Measurements from ENCODE around the gene SYT14. TPM values are rescaled to one million over a fixed set of nuclear protein-coding genes. Genes with fewer than 3 reads are reported as not detected.
"Not testable (repeated sequence)": the region's sequence is repeated elsewhere in the genome, so short reads cannot be mapped to it uniquely, and the experiment has no call there.

SYT14 gene
- total RNA-seq, 2 donors from 2014 or later = not detected

DNA sequence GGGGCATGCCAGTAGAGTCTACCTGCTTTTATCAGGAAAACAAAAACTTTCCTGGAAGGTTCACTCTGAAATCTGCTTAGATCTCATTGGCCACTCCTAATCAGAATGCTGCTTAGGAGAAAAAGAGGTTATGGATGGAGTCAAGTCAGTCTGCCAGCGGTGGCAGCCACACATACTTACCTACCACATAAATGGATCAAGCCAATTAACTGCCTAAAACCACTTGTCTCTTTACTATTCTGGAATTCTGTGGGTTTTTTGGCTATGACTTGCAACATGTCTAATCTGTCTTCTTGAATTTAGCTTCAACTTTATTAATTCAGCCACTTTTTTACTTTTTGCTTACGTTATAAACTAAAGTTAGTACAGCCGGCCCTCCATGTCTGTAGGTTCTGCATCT lies 154.3 kb downstream of the SYT14 start:
- TF ChIP-seq, protein P1, sequence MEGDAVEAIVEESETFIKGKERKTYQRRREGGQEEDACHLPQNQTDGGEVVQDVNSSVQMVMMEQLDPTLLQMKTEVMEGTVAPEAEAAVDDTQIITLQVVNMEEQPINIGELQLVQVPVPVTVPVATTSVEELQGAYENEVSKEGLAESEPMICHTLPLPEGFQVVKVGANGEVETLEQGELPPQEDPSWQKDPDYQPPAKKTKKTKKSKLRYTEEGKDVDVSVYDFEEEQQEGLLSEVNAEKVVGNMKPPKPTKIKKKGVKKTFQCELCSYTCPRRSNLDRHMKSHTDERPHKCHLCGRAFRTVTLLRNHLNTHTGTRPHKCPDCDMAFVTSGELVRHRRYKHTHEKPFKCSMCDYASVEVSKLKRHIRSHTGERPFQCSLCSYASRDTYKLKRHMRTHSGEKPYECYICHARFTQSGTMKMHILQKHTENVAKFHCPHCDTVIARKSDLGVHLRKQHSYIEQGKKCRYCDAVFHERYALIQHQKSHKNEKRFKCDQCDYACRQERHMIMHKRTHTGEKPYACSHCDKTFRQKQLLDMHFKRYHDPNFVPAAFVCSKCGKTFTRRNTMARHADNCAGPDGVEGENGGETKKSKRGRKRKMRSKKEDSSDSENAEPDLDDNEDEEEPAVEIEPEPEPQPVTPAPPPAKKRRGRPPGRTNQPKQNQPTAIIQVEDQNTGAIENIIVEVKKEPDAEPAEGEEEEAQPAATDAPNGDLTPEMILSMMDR (IDR thresholded peaks at IDR 0.05) = no peak
- ATAC-seq (ENCODE audit: insufficient number of reproducible peaks, low FRiP score, low read depth) (no peak), DNase-seq (ENCODE audit: low spot score) (no peak)
- no peaks in the 10 kb centered on the region for H3K27me3 ChIP-seq (replicated peaks; ENCODE audit: insufficient read depth)
- H3K36me3 ChIP-seq = no peaks in the 10 kb centered on the region
- H3K4me1 ChIP-seq (ENCODE audit: control insufficient read depth in 1 of 2, low read depth in 2 of 2) = no peaks in the 10 kb centered on the region
- H3K9me3 ChIP-seq = no peaks in the 10 kb centered on the region
- no peak overlapping the region for H3K27ac ChIP-seq
- no peak overlapping the region for H3K4me3 ChIP-seq

DNA sequence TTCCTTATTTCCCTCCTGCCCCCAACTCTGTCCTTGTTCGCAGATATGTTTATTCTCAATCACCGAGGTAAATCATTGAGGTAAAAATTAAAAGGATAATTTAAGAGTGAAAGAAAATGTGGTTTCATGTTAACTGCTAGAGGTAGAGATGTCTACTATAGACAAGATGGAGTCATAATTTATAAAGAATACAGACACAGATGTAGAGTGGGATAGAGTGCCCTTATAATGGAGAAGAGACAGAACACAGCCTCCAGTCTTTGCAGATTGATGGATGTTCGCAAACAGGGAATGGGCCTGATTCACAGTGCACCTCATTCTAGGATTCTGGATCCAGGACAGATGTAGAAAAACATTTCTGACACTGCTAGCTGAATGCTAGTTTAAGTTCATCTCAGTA lies 155.4 kb downstream of the SYT14 start:
- DNase-seq (ENCODE audit: low spot score) (no peak), ATAC-seq (ENCODE audit: insufficient number of reproducible peaks, low FRiP score, low read depth) (no peak)
- H3K4me1 ChIP-seq (ENCODE audit: control insufficient read depth in 1 of 2, low read depth in 2 of 2) = no peaks in the 10 kb centered on the region
- TF ChIP-seq, protein P1 (IDR thresholded peaks at IDR 0.05) = no peak
- no peak overlapping the region for H3K27ac ChIP-seq
- no peaks in the 10 kb centered on the region for H3K27me3 ChIP-seq (replicated peaks; ENCODE audit: insufficient read depth)
- H3K4me3 ChIP-seq = no peak overlapping the region
- H3K36me3 ChIP-seq = no peaks in the 10 kb centered on the region
- no peaks in the 10 kb centered on the region for H3K9me3 ChIP-seq

DNA sequence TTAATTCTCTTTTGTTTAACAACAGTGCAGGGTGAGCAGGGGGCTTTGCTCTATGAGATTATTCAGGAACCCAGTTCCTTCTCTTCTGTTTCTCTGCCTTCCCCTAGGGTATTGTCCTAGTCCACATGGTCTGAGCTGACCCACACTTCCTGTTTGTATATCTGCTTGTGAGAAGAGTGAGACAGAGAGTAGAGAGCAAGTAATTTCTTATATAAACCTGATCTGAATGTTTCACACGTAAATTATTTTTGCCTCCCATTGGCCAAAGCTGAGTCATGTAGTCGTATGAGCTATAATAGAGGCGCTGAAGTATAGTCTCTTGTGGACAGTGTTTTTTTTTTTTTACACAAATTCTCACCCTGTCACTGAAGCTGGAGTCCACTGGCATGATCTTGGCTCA lies 160.3 kb downstream of the SYT14 start:
- Histone ChIP-seq H3K4me3 (no peak overlapping the region), H3K27ac (no peak overlapping the region), H3K4me1 (ENCODE audit: control insufficient read depth in 1 of 2, low read depth in 2 of 2) (no peaks in the 10 kb centered on the region), H3K36me3 (no peaks in the 10 kb centered on the region), H3K9me3 (no peaks in the 10 kb centered on the region), H3K27me3 (replicated peaks; ENCODE audit: insufficient read depth) (no peaks in the 10 kb centered on the region)
- ATAC-seq (ENCODE audit: insufficient number of reproducible peaks, low FRiP score, low read depth) (no peak), DNase-seq (ENCODE audit: low spot score) (no peak)
- TF ChIP-seq, protein P1 (IDR thresholded peaks at IDR 0.05) = no peak

DNA sequence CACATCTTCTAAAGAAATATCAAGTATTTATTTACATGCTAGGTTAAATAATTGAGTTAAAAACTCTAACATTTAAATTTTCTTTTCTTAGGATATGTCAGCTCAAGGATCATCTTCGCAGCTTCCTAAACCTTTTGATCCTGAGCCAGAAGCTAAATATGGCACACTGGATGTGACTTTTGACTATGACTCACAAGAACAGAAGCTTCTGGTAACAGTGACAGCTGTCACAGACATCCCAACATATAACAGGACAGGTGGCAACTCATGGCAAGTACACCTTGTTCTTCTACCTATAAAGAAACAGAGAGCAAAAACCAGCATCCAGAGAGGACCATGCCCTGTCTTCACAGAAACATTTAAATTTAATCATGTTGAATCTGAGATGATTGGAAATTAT lies 161.9 kb downstream of the SYT14 start:
- Histone ChIP-seq H3K9me3 (no peaks in the 10 kb centered on the region), H3K4me3 (no peak overlapping the region), H3K27ac (no peak overlapping the region), H3K4me1 (ENCODE audit: control insufficient read depth in 1 of 2, low read depth in 2 of 2) (no peaks in the 10 kb centered on the region), H3K27me3 (replicated peaks; ENCODE audit: insufficient read depth) (no peaks in the 10 kb centered on the region), H3K36me3 (no peaks in the 10 kb centered on the region)
- TF ChIP-seq, protein P1 (IDR thresholded peaks at IDR 0.05) = no peak
- no peak for ATAC-seq (ENCODE audit: insufficient number of reproducible peaks, low FRiP score, low read depth)
- no peak for DNase-seq (ENCODE audit: low spot score)

DNA sequence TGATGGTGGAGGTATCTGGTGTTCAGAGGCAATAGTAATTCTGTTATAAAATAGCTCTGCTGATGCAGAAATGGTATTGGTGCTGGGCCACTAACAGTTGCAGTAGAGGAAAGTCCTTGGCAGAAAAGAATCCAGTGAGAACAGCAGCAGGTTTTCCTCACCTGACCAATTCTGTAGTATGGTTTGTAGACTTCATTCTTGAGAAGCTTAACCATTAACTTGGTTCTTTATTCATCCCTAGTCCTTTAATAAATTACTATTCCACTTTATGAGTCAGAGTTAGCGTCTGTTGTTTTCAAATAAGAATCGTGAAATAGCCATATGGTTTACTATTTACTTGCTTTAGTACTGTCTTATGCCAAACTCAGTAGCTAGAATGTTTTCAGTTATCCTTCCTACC lies 166.1 kb downstream of the SYT14 start:
- Histone ChIP-seq H3K27me3 (replicated peaks; ENCODE audit: insufficient read depth) (no peaks in the 10 kb centered on the region), H3K27ac (no peak overlapping the region), H3K4me1 (ENCODE audit: control insufficient read depth in 1 of 2, low read depth in 2 of 2) (no peaks in the 10 kb centered on the region), H3K4me3 (no peak overlapping the region), H3K9me3 (no peaks in the 10 kb centered on the region), H3K36me3 (no peaks in the 10 kb centered on the region)
- ATAC-seq (ENCODE audit: insufficient number of reproducible peaks, low FRiP score, low read depth) (no peak), DNase-seq (ENCODE audit: low spot score) (no peak)
- TF ChIP-seq, protein P1 (IDR thresholded peaks at IDR 0.05) = no peak

DNA sequence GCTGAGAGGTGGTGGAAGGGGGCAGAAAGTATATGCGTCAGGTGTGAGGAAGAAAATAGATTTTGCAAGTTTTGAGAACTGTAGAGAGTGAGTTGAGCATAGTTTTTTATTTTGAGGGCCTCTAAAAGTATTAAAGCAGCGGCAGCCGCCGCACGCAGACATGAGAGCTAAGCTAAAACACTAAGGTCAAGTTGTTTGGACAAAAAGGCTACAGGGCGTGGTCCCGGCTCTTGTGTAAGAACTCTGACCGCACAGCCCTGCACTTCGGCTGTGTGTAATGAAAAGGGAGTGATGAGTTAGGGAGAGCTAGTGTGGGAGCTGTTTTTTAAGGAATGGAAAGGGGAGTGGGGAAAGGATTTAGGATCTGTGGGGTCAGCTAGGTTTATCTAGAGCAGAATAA lies 174.9 kb downstream of the SYT14 start:
- H3K4me3 ChIP-seq; H3K9me3 ChIP-seq; DNase-seq (ENCODE audit: low spot score); H3K36me3 ChIP-seq; H3K27me3 ChIP-seq (replicated peaks; ENCODE audit: insufficient read depth); ATAC-seq (ENCODE audit: insufficient number of reproducible peaks, low FRiP score, low read depth); H3K27ac ChIP-seq; H3K4me1 ChIP-seq (ENCODE audit: control insufficient read depth in 1 of 2, low read depth in 2 of 2): not testable (repeated sequence)
